HCT116 (cell line): ENCODE results near the gene PFN3. TPM values are rescaled to one million over a fixed set of nuclear protein-coding genes. Genes with fewer than 3 reads are reported as not detected.

ENCODE experiments used
- ATAC-seq: fragments of 200-7000 bp; cut with Tn5 transposase; 2 replicates; pipeline ENCODE4 v1.9.1; 2020; ENCODE audit warnings: mild to moderate bottlenecking, moderate library complexity
- BruUV-seq: library from RNA; stranded (reverse); fragments of 400-500 nt; replicated peaks from 2 replicates; lab custom pipeline; 2021; lab: Mats Ljungman, UMichigan
- CTCF ChIA-PET: fragments of 300-600 bp; sonication (Branson Sonifier 250); formaldehyde crosslinking; loops from one replicate; lab custom pipeline; 2021; ENCODE audit warnings: antibody characterized with exemption; lab: Charles Lee
- POLR2A ChIA-PET: fragments of 300-600, 350-600 bp; sonication (Branson Sonifier 250); formaldehyde crosslinking; loops from one replicate; lab custom pipeline; 2021; ENCODE audit warnings: antibody characterized with exemption; lab: Charles Lee
- RAD21 ChIA-PET, 2 experiments: fragments of 300-600 bp; sonication (Branson Sonifier 250); formaldehyde crosslinking; loops; one replicate each; lab custom pipeline; 2023; ENCODE audit warnings: low total read pairs in 2 of 2; ENCODE audit not compliant: uncharacterized antibody in 2 of 2, unreplicated experiment in 2 of 2, low non-redundant PET in 1 of 2; lab: Charles Lee
- DNase-seq: peaks from one replicate; pipeline ENCODE4 v3.0.0-alpha.2; 2010; ENCODE audit warnings: low read depth, low spot score
- H2AFZ ChIP-seq: fragments of 200-600 bp; shearing (Covaris generic), sonication (generic); 2 replicates; pipeline ENCODE4 v1.6.1; 2017; ENCODE audit warnings: low read depth, mixed run types, mixed read lengths, antibody characterized with exemption, low read length; ENCODE audit not compliant: poor library complexity, severe bottlenecking
- H3K27ac ChIP-seq: 2 replicates; pipeline ENCODE4 v1.5.1; 2012; ENCODE audit warnings: low read depth, low read length
- H3K27me3 ChIP-seq: fragments of 200-600 bp; sonication (generic); 2 replicates; pipeline ENCODE4 v1.6.1; 2016; ENCODE audit warnings: mixed run types, low read length, mixed read lengths; ENCODE audit not compliant: insufficient read depth
- H3K36me3 ChIP-seq, 2 experiments: fragments of 200-500 bp in 1 of 2; fragments of 200-600 bp in 1 of 2; sonication (Bioruptor generic) in 1 of 2; sonication (generic) in 1 of 2; 2 replicates each; pipeline versions ENCODE4 v1.5.1 to v1.6.1; 2014 to 2016; ENCODE audit warnings: low read length in 2 of 2, inconsistent platforms in 1 of 2, mixed read lengths in 1 of 2, mixed run types in 1 of 2; ENCODE audit not compliant: insufficient read depth in 2 of 2, control insufficient read depth in 1 of 2
- H3K4me1 ChIP-seq, 2 experiments: fragments of 200-600 bp in 1 of 2; sonication (generic) in 1 of 2; 2 replicates each; pipeline versions ENCODE4 v1.5.1 to v1.6.1; 2012 to 2017; ENCODE audit warnings: low read length in 2 of 2, inconsistent platforms in 1 of 2, mild to moderate bottlenecking in 1 of 2, mixed read lengths in 1 of 2, mixed run types in 1 of 2, moderate library complexity in 1 of 2; ENCODE audit not compliant: insufficient read depth in 2 of 2, control insufficient read depth in 1 of 2
- H3K4me2 ChIP-seq: fragments of 200-600 bp; sonication (generic); 2 replicates; pipeline ENCODE4 v1.6.1; 2017; ENCODE audit warnings: mixed run types, low read length, mixed read lengths
- H3K4me3 ChIP-seq, 2 experiments: fragments of 200-600 bp in 1 of 2; sonication (generic) in 1 of 2; replicated peaks in 1 of 2; 2 replicates each; pipeline ENCODE4 v1.5.1; 2011 to 2016; ENCODE audit warnings: low read length in 2 of 2, control low read depth in 1 of 2, low read depth in 1 of 2, mild to moderate bottlenecking in 1 of 2, mixed read lengths in 1 of 2, mixed run types in 1 of 2
- H3K79me2 ChIP-seq: fragments of 200-600 bp; sonication (generic); 2 replicates; pipeline ENCODE4 v1.6.1; 2017; ENCODE audit warnings: mild to moderate bottlenecking, mixed run types, low read length, moderate library complexity, mixed read lengths; ENCODE audit not compliant: insufficient read depth
- H3K9ac ChIP-seq: fragments of 200-600 bp; sonication (generic); 2 replicates; pipeline ENCODE4 v1.6.1; 2016; ENCODE audit warnings: low read length, mixed read lengths
- H3K9me2 ChIP-seq: fragments of 200-600 bp; sonication (generic), shearing (Covaris generic); 2 replicates; pipeline ENCODE4 v1.6.1; 2017; ENCODE audit warnings: mixed run types, mild to moderate bottlenecking, moderate library complexity; ENCODE audit not compliant: insufficient read depth
- H3K9me3 ChIP-seq, 2 experiments: fragments of 200-500 bp in 1 of 2; fragments of 200-600 bp in 1 of 2; sonication (Bioruptor generic) in 1 of 2; sonication (generic) in 1 of 2; 2 replicates each; pipeline ENCODE4 v1.6.1; 2014 to 2017; ENCODE audit warnings: low read length in 2 of 2, mixed read lengths in 2 of 2, inconsistent platforms in 1 of 2, low read depth in 1 of 2, mild to moderate bottlenecking in 1 of 2, mixed run types in 1 of 2, moderate library complexity in 1 of 2; ENCODE audit not compliant: control insufficient read depth in 1 of 2, insufficient read depth in 1 of 2
- H4K20me1 ChIP-seq: fragments of 200-600 bp; sonication (generic), shearing (Covaris generic); 2 replicates; pipeline ENCODE4 v1.6.1; 2017; ENCODE audit warnings: mixed run types, mild to moderate bottlenecking, moderate library complexity; ENCODE audit not compliant: insufficient read depth
- CBX3 ChIP-seq: IDR thresholded peaks from 2 replicates; pipeline ENCODE4 v1.6.1; 2012; ENCODE audit warnings: low read depth
- EGR1 ChIP-seq: IDR thresholded peaks from 2 replicates; pipeline ENCODE4 v1.6.1; 2012; ENCODE audit warnings: low read depth
- EZH2 ChIP-seq: fragments of 200-600 bp; sonication (generic); IDR thresholded peaks from 2 replicates; pipeline ENCODE4 v1.6.1; 2017; ENCODE audit warnings: antibody characterized with exemption, mixed run types
- EZH2phosphoT487 ChIP-seq: fragments of 200-600 bp; IDR thresholded peaks from 2 replicates; pipeline ENCODE4 v1.6.1; 2018; ENCODE audit warnings: antibody characterized with exemption, borderline replicate concordance
- FOSL1 ChIP-seq: IDR thresholded peaks from 2 replicates; pipeline ENCODE4 v1.6.1; 2012; ENCODE audit warnings: low read depth
- JUND ChIP-seq: IDR thresholded peaks from 2 replicates; pipeline ENCODE4 v1.6.1; 2012
- POLR2A ChIP-seq: IDR thresholded peaks from 2 replicates; pipeline ENCODE4 v1.7.0; 2011; ENCODE audit warnings: borderline replicate concordance; ENCODE audit not compliant: insufficient read depth, insufficient read length; ENCODE audit errors: extremely low read depth
- POLR2AphosphoS5 ChIP-seq: IDR thresholded peaks from 2 replicates; pipeline ENCODE4 v1.6.1; 2011; ENCODE audit warnings: mild to moderate bottlenecking, low read depth, low read length, moderate library complexity
- RAD21 ChIP-seq: IDR thresholded peaks from 2 replicates; pipeline ENCODE4 v1.6.1; 2012; ENCODE audit warnings: low read depth, mild to moderate bottlenecking
- SRF ChIP-seq: IDR thresholded peaks from 2 replicates; pipeline ENCODE4 v1.6.1; 2012; ENCODE audit warnings: low read depth
- TCF7L2 ChIP-seq: IDR thresholded peaks from 2 replicates; pipeline ENCODE4 v1.7.0; 2011; ENCODE audit warnings: borderline replicate concordance, inconsistent platforms; ENCODE audit not compliant: insufficient read depth, insufficient read length; ENCODE audit errors: extremely low read depth
- intact Hi-C: fragments of 100-400 bp; cut with micrococcal nuclease; formaldehyde crosslinking; loops from 2 replicates; pipeline ENCODE4 v1.10.0; 2022
- total RNA-seq: library from RNA; stranded (reverse); gene quantifications from one replicate; pipeline ENCODE4 v1.2.1, GENCODE V29; 2021; ENCODE audit not compliant: unreplicated experiment
- TF ChIP-seq, protein P1 (sequence below): IDR thresholded peaks from 2 replicates; pipeline ENCODE4 v1.6.1; 2012
- TF ChIP-seq, protein P2 (sequence below): IDR thresholded peaks from 2 replicates; pipeline ENCODE4 v1.6.1; 2012; ENCODE audit warnings: low read depth
- TF ChIP-seq, protein P3 (sequence below): IDR thresholded peaks from 2 replicates; pipeline ENCODE4 v1.6.1; 2012
- TF ChIP-seq, protein P4 (sequence below), 3 experiments: fragments of 200-600 bp in 1 of 3; sonication (generic) in 1 of 3; IDR thresholded peaks in 2 of 3; conservative IDR thresholded peaks in 1 of 3; 2 replicates each; pipeline ENCODE4 v1.5.1; 2012 to 2017; ENCODE audit warnings: low read depth in 2 of 3, low read length in 2 of 3, antibody characterized with exemption in 1 of 3, borderline replicate concordance in 1 of 3, control low read depth in 1 of 3, mild to moderate bottlenecking in 1 of 3, mixed read lengths in 1 of 3, mixed run types in 1 of 3, moderate library complexity in 1 of 3; ENCODE audit not compliant: insufficient read depth in 1 of 3

PFN3 gene
- total RNA-seq, 1 experiment from 2014 or later, result not detected

DNA sequence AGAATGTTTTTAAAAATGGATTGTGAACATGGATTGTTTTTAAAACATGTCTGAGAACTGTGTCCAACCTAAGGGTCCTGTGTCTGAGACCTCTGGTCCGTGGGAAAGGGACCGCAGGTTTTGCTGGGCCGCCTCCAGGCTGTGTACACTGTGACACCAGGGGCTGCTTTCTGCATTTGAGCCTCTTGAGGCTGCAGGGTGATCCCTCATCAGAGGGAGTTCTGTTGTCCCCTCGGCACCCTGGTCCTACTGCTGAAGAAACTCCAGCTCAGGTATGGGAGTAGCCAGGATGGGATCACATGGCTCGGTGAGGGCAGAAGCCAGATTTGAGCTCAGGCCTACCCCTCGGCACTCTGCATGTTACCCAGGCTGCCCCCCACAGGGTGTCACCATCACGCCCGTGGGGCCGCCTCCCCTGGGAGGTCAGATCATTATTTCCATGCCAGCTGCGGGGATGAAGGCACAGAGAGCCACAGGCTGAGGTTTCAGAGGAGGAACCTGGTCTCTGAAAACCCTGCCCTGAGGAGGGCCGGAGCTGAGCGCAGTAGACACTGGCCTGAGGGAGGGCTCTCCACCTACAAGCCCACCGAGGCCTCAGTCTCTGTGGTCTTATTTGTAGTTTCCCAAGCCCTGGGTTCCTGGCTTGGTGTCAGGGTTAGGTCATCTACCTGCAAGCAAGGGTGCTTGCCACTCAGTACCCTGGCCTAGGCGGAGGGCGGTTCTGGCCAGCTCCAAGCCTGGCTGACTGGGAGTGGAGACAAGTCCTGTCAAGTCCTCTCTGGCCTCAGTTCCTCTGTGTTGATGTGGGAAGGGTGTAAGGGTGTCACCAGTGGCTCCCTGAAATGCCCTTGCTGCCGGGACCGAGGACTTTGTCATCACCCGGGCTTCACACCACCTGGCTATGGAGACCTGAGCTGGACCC is 48.9 kb upstream of the PFN3 start (continued):
- TF ChIP-seq, protein P1, sequence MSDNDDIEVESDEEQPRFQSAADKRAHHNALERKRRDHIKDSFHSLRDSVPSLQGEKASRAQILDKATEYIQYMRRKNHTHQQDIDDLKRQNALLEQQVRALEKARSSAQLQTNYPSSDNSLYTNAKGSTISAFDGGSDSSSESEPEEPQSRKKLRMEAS, result no peak
- no peak for TF ChIP-seq JUND

DNA sequence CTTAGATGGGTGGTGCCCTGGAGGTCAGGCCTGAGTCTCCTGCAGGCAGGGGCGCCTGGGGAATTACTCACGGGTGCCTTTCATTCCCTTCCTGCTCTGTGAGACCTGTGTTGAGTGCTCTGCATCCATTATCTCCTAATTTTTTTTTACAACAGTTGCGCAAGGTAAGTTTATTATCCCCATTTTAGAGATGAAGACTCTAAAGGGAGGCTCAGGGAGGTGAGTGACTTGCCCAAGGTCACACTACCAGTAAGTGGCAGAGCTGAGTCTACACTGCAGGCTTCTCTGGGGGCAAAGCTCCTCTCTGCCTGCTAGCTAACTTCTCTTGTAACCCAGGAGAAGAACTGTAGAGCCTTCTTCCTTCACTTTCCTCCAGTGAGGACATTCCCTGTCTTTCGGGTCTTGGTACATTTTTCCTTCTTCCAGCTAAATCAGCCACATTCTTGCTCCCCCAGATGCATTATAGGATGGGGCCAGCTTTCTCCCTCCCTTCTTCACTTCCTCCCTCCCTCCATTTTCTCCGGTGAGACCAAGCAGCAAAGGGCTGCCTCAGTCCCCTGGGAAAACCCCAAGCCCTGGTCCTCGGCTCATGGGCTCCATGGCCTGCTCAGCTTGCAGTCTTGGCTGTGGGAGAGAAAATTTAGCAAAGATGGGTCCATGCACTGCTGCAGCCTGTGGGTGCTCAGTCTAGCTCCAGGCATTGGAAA is 47.9 kb upstream of the PFN3 start:
- Histone ChIP-seq H3K27me3 (no peaks in the 10 kb centered on the region), H3K4me2 (peak overlapping the region; percentile 99), H3K9ac (peak overlapping the region; percentile 99), H3K4me1 (peaks cover 20 to 72% of the 10 kb centered on the region in 2 experiments), H3K79me2 (peaks cover 75% of the 10 kb centered on the region), H3K4me3 (peak overlapping the region; percentile 55 to 86), H3K9me2 (no peaks in the 10 kb centered on the region), H3K27ac (peak overlapping the region; percentile 95), H3K36me3 (peaks cover 0 to 17% of the 10 kb centered on the region in 2 experiments; a peak in 1 of 4 replicates), H4K20me1 (peaks cover 3% of the 10 kb centered on the region; the same call in 1 of the 2 replicates), H3K9me3 (no peaks in the 10 kb centered on the region), H2AFZ (no peak overlapping the region)
- ATAC-seq (no peak), DNase-seq (no peak)
- intact Hi-C loops, result no loop called here
- CTCF ChIA-PET, result interaction anchor here (1.1 to 6.3 kb wide), 7 partner anchors 6 to 79 kb away, joined by 3 to 53 read pairs (median 6); partner anchors contain the start of gene PDLIM7
- POLR2A ChIA-PET, result interaction anchor here (0.8 to 2.2 kb wide), 6 partner anchors 9 to 147 kb away, joined by 3 to 9 read pairs (median 6); partner anchors contain the start of gene GRK6
- BruUV-seq, result TSS peak; percentile 18
- RAD21 ChIA-PET, result interaction anchor here (1.1 to 1.2 kb wide), 5 partner anchors 44 to 78 kb away, joined by 3 to 4 read pairs (median 3); no protein-coding TSS in a partner anchor
- TF ChIP-seq, protein P2, sequence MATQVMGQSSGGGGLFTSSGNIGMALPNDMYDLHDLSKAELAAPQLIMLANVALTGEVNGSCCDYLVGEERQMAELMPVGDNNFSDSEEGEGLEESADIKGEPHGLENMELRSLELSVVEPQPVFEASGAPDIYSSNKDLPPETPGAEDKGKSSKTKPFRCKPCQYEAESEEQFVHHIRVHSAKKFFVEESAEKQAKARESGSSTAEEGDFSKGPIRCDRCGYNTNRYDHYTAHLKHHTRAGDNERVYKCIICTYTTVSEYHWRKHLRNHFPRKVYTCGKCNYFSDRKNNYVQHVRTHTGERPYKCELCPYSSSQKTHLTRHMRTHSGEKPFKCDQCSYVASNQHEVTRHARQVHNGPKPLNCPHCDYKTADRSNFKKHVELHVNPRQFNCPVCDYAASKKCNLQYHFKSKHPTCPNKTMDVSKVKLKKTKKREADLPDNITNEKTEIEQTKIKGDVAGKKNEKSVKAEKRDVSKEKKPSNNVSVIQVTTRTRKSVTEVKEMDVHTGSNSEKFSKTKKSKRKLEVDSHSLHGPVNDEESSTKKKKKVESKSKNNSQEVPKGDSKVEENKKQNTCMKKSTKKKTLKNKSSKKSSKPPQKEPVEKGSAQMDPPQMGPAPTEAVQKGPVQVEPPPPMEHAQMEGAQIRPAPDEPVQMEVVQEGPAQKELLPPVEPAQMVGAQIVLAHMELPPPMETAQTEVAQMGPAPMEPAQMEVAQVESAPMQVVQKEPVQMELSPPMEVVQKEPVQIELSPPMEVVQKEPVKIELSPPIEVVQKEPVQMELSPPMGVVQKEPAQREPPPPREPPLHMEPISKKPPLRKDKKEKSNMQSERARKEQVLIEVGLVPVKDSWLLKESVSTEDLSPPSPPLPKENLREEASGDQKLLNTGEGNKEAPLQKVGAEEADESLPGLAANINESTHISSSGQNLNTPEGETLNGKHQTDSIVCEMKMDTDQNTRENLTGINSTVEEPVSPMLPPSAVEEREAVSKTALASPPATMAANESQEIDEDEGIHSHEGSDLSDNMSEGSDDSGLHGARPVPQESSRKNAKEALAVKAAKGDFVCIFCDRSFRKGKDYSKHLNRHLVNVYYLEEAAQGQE, result no peak
- TF ChIP-seq EGR1 (no peak), POLR2AphosphoS5 (no peak), SRF (no peak), EZH2 (no peak), CBX3 (no peak), EZH2phosphoT487 (no peak), RAD21 (no peak), POLR2A (no peak), FOSL1 (no peak), TCF7L2 (no peak)
- TF ChIP-seq, protein P3, sequence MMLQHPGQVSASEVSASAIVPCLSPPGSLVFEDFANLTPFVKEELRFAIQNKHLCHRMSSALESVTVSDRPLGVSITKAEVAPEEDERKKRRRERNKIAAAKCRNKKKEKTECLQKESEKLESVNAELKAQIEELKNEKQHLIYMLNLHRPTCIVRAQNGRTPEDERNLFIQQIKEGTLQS, result no peak
- TF ChIP-seq, protein P4, sequence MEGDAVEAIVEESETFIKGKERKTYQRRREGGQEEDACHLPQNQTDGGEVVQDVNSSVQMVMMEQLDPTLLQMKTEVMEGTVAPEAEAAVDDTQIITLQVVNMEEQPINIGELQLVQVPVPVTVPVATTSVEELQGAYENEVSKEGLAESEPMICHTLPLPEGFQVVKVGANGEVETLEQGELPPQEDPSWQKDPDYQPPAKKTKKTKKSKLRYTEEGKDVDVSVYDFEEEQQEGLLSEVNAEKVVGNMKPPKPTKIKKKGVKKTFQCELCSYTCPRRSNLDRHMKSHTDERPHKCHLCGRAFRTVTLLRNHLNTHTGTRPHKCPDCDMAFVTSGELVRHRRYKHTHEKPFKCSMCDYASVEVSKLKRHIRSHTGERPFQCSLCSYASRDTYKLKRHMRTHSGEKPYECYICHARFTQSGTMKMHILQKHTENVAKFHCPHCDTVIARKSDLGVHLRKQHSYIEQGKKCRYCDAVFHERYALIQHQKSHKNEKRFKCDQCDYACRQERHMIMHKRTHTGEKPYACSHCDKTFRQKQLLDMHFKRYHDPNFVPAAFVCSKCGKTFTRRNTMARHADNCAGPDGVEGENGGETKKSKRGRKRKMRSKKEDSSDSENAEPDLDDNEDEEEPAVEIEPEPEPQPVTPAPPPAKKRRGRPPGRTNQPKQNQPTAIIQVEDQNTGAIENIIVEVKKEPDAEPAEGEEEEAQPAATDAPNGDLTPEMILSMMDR (IDR thresholded peaks at IDR 0.05 in 2 of 3, conservative IDR thresholded peaks at IDR 0.05 in 1 of 3; ENCODE audit: borderline replicate concordance in 1 of 3, insufficient read depth in 1 of 3, low read depth in 2 of 3, low read length in 2 of 3), result no peak
- TF ChIP-seq, protein P1, result no peak
